Measurements from ENCODE around the gene RBPJ.

- no peak for TF ChIP-seq EZH2phosphoT487 (IDR thresholded peaks at IDR 0.05; ENCODE audit: borderline replicate concordance, low read depth, low read length)
- TF ChIP-seq, protein P1, sequence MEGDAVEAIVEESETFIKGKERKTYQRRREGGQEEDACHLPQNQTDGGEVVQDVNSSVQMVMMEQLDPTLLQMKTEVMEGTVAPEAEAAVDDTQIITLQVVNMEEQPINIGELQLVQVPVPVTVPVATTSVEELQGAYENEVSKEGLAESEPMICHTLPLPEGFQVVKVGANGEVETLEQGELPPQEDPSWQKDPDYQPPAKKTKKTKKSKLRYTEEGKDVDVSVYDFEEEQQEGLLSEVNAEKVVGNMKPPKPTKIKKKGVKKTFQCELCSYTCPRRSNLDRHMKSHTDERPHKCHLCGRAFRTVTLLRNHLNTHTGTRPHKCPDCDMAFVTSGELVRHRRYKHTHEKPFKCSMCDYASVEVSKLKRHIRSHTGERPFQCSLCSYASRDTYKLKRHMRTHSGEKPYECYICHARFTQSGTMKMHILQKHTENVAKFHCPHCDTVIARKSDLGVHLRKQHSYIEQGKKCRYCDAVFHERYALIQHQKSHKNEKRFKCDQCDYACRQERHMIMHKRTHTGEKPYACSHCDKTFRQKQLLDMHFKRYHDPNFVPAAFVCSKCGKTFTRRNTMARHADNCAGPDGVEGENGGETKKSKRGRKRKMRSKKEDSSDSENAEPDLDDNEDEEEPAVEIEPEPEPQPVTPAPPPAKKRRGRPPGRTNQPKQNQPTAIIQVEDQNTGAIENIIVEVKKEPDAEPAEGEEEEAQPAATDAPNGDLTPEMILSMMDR (conservative IDR thresholded peaks at IDR 0.05; ENCODE audit: low read length) = peak; percentile 44; the same call in 1 of the 2 replicates
Observed at GRCh38 chr4:26413582-26413981, 92.8 kb downstream of the RBPJ start.
